ENCODE measurements around the gene WBP1L.

The WBP1L gene

DNA sequence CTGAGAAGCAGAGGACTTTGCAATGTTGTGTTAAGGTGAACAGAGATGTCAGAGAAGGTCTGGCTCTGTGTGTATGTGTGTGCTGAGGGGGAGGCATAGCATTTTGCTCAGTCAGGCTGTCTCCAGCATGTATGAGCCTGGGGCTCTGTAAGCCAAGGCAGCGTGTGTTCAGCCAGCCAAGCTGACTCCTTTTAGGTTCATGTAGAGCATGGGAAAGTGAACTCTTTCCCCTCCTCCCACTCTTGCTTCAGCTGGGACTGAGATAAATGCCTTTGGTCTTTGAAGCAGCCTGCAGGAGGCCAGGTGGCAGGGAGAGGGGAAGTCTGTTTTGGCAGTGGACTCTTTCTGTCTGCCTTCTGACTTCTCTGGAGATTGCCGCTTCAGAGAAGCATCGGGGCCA lies 25.5 kb upstream of the WBP1L start:
- no peaks in the 10 kb centered on the region for H3K9me2 ChIP-seq (replicated peaks; ENCODE audit: insufficient read depth, low read length)
- no peaks in the 10 kb centered on the region for H3K36me3 ChIP-seq (ENCODE audit: low read length)
- H3K27ac ChIP-seq (ENCODE audit: low read depth, low read length): no peak overlapping the region
- H3K9ac ChIP-seq (ENCODE audit: low read length): no peak overlapping the region
- peaks cover 59% of the 10 kb centered on the region for H3K79me2 ChIP-seq (ENCODE audit: insufficient read depth, low read length)
- no peak overlapping the region for H3K4me3 ChIP-seq (ENCODE audit: insufficient read depth, low read length, poor library complexity, severe bottlenecking)
- TF ChIP-seq EZH2phosphoT487 (conservative IDR thresholded peaks at IDR 0.05; ENCODE audit: low read length): no peak
- TF ChIP-seq CTCF (IDR thresholded peaks at IDR 0.05; ENCODE audit: insufficient read depth, low read length, poor library complexity, severe bottlenecking): no peak
- no peaks in the 10 kb centered on the region for H3F3A ChIP-seq (ENCODE audit: insufficient read depth)
- no peak overlapping the region for H2AFZ ChIP-seq (ENCODE audit: low read depth, low read length, severe bottlenecking)
- H3K4me2 ChIP-seq (ENCODE audit: low read depth, low read length, poor library complexity, severe bottlenecking): peak overlapping the region; percentile 2
- H4K20me1 ChIP-seq (ENCODE audit: low read depth, low read length): no peaks in the 10 kb centered on the region
- no peaks in the 10 kb centered on the region for H3K9me3 ChIP-seq (ENCODE audit: insufficient read depth, low read length)
- no peaks in the 10 kb centered on the region for H3K27me3 ChIP-seq (ENCODE audit: low read length)

GRCh38 chr10:102720337-102720736 lies 23.4 kb upstream of the WBP1L start:
- H3K4me2 ChIP-seq (ENCODE audit: low read depth, low read length, poor library complexity, severe bottlenecking): no peak overlapping the region
- peaks cover 64% of the 10 kb centered on the region for H3K79me2 ChIP-seq (ENCODE audit: insufficient read depth, low read length)
- no peaks in the 10 kb centered on the region for H3K9me2 ChIP-seq (replicated peaks; ENCODE audit: insufficient read depth, low read length)
- no peaks in the 10 kb centered on the region; the same call in 1 of the 2 replicates for H3K36me3 ChIP-seq (ENCODE audit: low read length)
- no peak overlapping the region for H3K27ac ChIP-seq (ENCODE audit: low read depth, low read length)
- no peaks in the 10 kb centered on the region for H4K20me1 ChIP-seq (ENCODE audit: low read depth, low read length)
- no peak overlapping the region for H3K4me3 ChIP-seq (ENCODE audit: insufficient read depth, low read length, poor library complexity, severe bottlenecking)
- no peak for TF ChIP-seq EZH2phosphoT487 (conservative IDR thresholded peaks at IDR 0.05; ENCODE audit: low read length)
- no peak for TF ChIP-seq CTCF (IDR thresholded peaks at IDR 0.05; ENCODE audit: insufficient read depth, low read length, poor library complexity, severe bottlenecking)
- H3K27me3 ChIP-seq (ENCODE audit: low read length): no peaks in the 10 kb centered on the region
- H3K9ac ChIP-seq (ENCODE audit: low read length): no peak overlapping the region
- no peaks in the 10 kb centered on the region for H3K9me3 ChIP-seq (ENCODE audit: insufficient read depth, low read length)
- H3F3A ChIP-seq (ENCODE audit: insufficient read depth): no peaks in the 10 kb centered on the region
- H2AFZ ChIP-seq (ENCODE audit: low read depth, low read length, severe bottlenecking): no peak overlapping the region

- Histone ChIP-seq H3K79me2 (ENCODE audit: insufficient read depth, low read length) (peaks cover 59% of the 10 kb centered on the region), H3K9ac (ENCODE audit: low read length) (no peak overlapping the region), H3K9me2 (replicated peaks; ENCODE audit: insufficient read depth, low read length) (no peaks in the 10 kb centered on the region), H3F3A (ENCODE audit: insufficient read depth) (no peaks in the 10 kb centered on the region), H3K27me3 (ENCODE audit: low read length) (no peaks in the 10 kb centered on the region), H2AFZ (ENCODE audit: low read depth, low read length, severe bottlenecking) (no peak overlapping the region), H4K20me1 (ENCODE audit: low read depth, low read length) (no peaks in the 10 kb centered on the region), H3K4me3 (ENCODE audit: insufficient read depth, low read length, poor library complexity, severe bottlenecking) (no peak overlapping the region), H3K4me2 (ENCODE audit: low read depth, low read length, poor library complexity, severe bottlenecking) (no peak overlapping the region), H3K36me3 (ENCODE audit: low read length) (no peaks in the 10 kb centered on the region; the same call in 1 of the 2 replicates), H3K27ac (ENCODE audit: low read depth, low read length) (no peak overlapping the region), H3K9me3 (ENCODE audit: insufficient read depth, low read length) (no peaks in the 10 kb centered on the region)
- TF ChIP-seq EZH2phosphoT487 (conservative IDR thresholded peaks at IDR 0.05; ENCODE audit: low read length) (no peak), CTCF (IDR thresholded peaks at IDR 0.05; ENCODE audit: insufficient read depth, low read length, poor library complexity, severe bottlenecking) (no peak)
These were observed 22.9 kb upstream of the WBP1L start for GRCh38 chr10:102720775-102721301.

Measured in SU-DHL-6 (cell line).